GM12865 (cell line): Measurements from ENCODE around the gene CD300LF.

Experiments
- DNase-seq: peaks from one replicate; pipeline ENCODE4 v3.0.0; 2010; ENCODE audit warnings: low read depth
- H3K4me3 ChIP-seq: 2 replicates; pipeline ENCODE4 v1.5.1; 2011; ENCODE audit warnings: mild to moderate bottlenecking, low read depth, low read length, control low read depth
- TF ChIP-seq, protein P1 (sequence below): IDR thresholded peaks from 2 replicates; pipeline ENCODE4 v1.5.1; 2011; ENCODE audit warnings: low read length, control low read depth, low read depth, inconsistent platforms; ENCODE audit not compliant: insufficient read depth; ENCODE audit errors: missing control alignments

The CD300LF gene

DNA sequence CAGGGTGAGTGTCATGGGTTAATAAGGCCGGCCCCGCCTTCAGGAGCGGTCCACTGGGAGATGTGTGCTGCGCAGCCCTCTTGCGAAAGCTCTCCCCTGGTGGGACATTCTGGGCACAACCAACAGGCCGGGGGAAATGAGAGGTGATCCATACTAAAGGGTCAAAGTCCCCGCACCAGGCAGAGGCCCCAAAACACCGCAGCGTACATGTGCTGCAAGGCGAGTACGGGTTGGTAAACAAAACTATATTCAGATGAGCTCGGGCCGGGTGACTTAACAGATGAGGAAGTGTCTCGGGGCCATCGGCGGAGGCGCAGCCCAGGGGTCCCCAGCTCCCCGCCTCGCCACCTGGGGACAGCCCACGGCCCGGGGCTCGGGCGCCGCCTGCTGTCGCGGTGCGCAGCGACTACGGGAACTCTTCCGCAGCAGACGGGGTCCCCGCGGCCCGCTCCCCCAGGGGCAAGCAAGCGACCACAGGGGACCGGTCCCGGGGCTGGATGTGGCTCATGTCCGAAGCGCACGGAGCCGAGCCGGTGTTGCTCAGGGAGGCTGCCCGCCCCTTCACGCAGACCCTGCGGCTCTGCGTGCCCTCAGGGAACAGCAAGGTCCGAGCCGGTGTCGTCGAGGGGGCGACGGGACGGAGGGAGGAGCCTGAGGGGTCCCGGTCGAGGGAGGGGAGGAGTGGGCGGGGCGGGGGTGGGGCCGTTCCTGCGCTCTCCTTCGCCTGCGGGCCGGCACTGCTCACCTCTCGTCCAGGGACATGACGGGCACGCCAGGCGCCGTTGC lies 24.0 kb upstream of the CD300LF start, which contains the start of gene RAB37:
TSS of gene RAB37 (plus strand) at position 744 of the 786 bp plus-strand sequence. CDS start at position 761, 17 bp downstream.
- TF ChIP-seq, protein P1, sequence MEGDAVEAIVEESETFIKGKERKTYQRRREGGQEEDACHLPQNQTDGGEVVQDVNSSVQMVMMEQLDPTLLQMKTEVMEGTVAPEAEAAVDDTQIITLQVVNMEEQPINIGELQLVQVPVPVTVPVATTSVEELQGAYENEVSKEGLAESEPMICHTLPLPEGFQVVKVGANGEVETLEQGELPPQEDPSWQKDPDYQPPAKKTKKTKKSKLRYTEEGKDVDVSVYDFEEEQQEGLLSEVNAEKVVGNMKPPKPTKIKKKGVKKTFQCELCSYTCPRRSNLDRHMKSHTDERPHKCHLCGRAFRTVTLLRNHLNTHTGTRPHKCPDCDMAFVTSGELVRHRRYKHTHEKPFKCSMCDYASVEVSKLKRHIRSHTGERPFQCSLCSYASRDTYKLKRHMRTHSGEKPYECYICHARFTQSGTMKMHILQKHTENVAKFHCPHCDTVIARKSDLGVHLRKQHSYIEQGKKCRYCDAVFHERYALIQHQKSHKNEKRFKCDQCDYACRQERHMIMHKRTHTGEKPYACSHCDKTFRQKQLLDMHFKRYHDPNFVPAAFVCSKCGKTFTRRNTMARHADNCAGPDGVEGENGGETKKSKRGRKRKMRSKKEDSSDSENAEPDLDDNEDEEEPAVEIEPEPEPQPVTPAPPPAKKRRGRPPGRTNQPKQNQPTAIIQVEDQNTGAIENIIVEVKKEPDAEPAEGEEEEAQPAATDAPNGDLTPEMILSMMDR = peak; percentile 68
- peak within 1 kb of the TSS; percentile 43 for H3K4me3 ChIP-seq
- DNase-seq = peak; percentile 59

DNA sequence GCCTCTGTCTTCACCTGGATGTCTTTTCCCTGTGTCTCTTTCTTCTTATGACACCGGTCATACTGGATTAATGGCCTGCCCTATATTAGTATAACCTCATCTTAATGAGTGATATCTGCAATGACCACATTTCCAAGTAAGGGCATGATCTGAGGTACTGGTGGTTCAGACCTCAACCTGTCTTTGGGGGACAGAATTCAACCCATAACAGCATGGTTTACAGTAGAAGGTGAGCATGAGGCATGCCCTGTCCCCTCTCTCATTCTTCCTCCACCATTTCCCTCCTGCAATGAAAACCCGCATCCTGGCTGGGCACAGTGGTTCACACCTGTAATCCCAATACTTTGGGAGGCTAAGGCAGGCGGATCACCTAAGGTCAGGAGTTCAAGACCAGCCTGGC lies 21.5 kb upstream of the CD300LF start:
- H3K4me3 ChIP-seq = no peak overlapping the region
- DNase-seq = no peak
- TF ChIP-seq, protein P1 = no peak

DNA sequence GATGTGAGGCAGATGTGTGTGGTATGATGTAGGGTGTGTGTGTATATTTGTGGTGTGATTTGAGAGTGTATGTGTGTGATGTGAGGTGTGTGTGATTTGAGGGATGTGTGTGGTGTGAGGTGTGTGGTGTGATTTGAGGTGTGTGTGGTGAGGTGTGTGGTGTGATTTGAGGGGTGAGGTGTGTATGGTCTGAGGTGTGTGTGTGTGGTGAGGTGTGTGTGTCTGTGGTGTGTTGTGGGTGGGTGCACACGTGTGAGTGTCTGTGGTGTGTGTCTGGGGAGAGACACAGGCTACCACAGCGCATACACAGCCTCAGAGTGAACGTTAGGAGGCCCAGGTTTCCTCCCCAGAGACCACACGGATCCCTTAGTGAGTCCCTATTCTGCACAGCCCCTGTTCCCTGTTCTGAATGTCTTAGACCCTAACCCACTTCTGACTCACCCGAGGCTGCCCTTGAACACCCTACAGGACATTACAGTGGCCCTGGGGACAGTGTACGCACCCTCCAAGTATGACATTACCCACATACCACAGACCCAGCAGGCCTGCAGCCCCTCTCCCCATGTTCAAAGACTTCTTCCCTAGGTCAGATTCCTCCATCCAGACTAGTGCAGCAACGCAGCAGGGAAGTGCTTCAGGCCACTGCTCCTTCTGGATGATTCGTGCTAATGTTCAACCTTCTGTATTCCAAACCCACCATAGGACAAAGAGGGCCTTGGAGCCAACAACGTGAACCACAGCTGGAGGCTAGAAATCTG lies 20.8 kb upstream of the CD300LF start:
- no peak overlapping the region for H3K4me3 ChIP-seq
- TF ChIP-seq, protein P1 = no peak
- DNase-seq = no peak

DNA sequence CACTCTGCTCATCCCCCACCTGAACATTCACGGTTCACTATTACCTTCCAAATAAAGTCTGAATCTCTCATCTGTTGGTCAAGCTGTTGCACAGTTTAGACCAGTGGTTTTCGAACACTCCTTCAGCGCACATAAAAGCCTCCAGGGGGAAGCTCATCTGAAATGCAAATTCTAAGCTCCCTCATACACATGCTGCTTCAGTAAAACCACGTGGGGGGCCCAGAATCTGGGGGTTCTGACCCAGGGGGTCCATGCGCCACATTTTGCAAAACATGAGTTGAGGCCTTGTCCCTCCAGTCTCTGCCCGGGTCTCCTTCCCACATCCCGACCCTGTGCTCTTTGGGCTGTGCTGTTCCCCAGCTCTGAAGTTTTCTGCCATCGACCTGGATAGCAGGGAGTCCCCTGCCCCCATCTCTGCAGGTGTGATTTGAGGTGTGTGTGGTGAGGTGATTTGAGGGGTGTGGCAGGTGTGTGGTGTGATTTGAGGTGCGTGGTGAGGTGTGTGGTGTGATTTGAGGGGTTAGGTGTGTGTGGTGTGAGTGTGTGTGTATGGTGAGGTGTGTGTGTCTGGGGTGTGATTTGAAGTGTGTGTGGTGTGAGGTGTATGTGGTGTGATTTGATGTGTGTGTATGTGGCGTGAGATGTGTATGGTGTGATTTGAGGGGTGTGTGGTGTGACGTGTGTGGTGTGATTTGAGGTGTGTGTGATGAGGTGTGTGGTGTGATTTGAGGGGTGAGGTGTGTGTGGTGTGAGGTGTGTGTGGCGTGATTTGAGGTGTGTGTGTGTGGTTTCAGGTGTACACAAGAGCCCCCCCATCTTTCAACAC lies 19.5 kb upstream of the CD300LF start:
- no peak overlapping the region for H3K4me3 ChIP-seq
- TF ChIP-seq, protein P1 = no peak
- DNase-seq = no peak

DNA sequence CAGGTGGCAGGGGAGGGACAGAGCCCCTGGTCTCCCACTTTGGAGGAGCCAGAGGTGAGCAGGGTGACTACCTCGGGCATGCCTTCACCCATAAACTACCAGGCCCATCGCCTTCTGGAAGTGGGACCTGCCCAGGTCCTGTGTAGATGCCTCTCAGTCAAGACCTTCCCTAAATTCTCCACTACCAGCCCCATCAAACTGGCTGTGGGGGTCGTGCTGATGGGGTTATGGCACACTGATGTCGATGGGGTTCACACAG lies 18.6 kb upstream of the CD300LF start:
- H3K4me3 ChIP-seq = no peak overlapping the region
- DNase-seq = no peak
- TF ChIP-seq, protein P1 = no peak

DNA sequence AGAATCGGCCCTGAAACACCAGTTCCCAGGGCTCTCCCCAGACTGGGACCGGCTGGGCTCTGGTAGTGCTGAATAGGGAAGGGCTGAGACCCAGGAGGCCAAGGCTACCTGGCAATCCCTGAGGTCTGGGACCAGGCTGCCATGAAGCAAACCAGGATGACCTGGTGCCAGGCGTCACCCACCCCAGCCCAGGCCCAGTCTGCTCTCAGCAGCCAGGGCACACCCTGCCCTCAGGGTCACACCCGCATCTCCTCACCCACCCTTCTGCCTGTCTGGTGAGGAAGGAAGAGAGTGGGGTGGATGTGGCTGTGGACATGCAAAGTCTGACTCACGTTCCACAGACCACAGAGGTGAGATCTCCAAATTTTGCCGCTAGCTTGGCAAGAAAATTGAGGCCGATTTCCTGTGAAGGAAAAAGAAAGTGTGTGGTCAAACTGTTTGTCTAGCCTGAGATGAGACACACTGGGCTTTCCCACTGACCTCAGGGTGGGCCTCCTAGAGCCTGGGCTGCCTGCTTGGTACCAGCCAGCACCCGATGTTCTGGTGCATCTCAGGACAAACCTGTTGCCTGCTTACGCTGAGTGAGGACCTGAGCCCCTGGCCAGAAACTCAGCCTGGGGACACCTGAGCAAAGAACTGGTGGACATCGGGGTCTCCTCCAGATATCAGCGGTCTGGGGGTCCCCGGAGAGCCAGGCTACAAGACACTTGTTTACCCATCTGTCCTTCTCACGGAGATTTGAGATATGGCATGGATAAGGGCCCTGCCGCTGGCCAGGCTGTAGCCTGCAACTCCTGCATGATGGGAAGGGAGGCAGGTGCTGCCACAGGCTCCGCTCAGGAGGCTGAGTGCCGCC lies 18.0 kb upstream of the CD300LF start:
- DNase-seq = peak; percentile 67
- TF ChIP-seq, protein P1 = no peak
- no peak overlapping the region for H3K4me3 ChIP-seq
